Measurements from ENCODE around the gene PLCB2.

Gene PLCB2

GRCh38 chr15:40245666-40246450 is 61.9 kb downstream of the PLCB2 start:
- no peaks in the 10 kb centered on the region for H3K36me3 ChIP-seq (ENCODE audit: control insufficient read depth in 2 of 2, insufficient read depth in 1 of 2, low read length in 2 of 2)
- no peak overlapping the region for H3K27ac ChIP-seq (ENCODE audit: extremely low read depth, low read depth, low read length)
- ChIA-PET CTCF (interaction anchor here (1.4 to 10.3 kb wide), 3 partner anchors 28 to 29 kb away, joined by 4 to 68 read pairs (median 5); no protein-coding TSS in a partner anchor), POLR2A (no interaction called here)
- no peaks in the 10 kb centered on the region for H3K9me3 ChIP-seq (ENCODE audit: control insufficient read depth, insufficient read depth, low read depth, low read length)
- H3K4me3 ChIP-seq (ENCODE audit: low read depth, low read length), result no peak overlapping the region
- TF ChIP-seq ZNF558 (tag by site-specific recombination; IDR thresholded peaks at IDR 0.05) (no peak), ZNF274 (IDR thresholded peaks at IDR 0.05; ENCODE audit: low read length) (no peak), ZNF274 (tag by site-specific recombination; IDR thresholded peaks at IDR 0.05; ENCODE audit: borderline replicate concordance) (no peak), ZNF362 (tag by site-specific recombination; IDR thresholded peaks at IDR 0.05) (no peak), EGR2 (tag by site-specific recombination; IDR thresholded peaks at IDR 0.05; ENCODE audit: low read depth) (no peak), ZNF76 (tag by site-specific recombination; IDR thresholded peaks at IDR 0.05; ENCODE audit: borderline replicate concordance, low read depth) (no peak), ZNF660 (tag by site-specific recombination; IDR thresholded peaks at IDR 0.05) (no peak), ZBTB6 (tag by site-specific recombination; IDR thresholded peaks at IDR 0.05) (no peak), PRDM1 (tag by site-specific recombination; IDR thresholded peaks at IDR 0.05) (no peak), ZNF398 (tag by site-specific recombination; IDR thresholded peaks at IDR 0.05) (no peak), ZSCAN30 (tag by site-specific recombination; IDR thresholded peaks at IDR 0.05) (no peak), ZNF37A (tag by site-specific recombination; IDR thresholded peaks at IDR 0.05) (no peak), ZNF302 (tag by site-specific recombination; IDR thresholded peaks at IDR 0.05; ENCODE audit: low read depth) (no peak), ZNF174 (tag by site-specific recombination; IDR thresholded peaks at IDR 0.05) (no peak), ZNF518A (tag by site-specific recombination; conservative IDR thresholded peaks at IDR 0.05; ENCODE audit: low read depth) (no peak), CTCF (tag by site-specific recombination; IDR thresholded peaks at IDR 0.05) (no peak), ZXDB (tag by site-specific recombination; IDR thresholded peaks at IDR 0.05) (no peak), SP7 (tag by site-specific recombination; IDR thresholded peaks at IDR 0.05) (no peak)
- peaks cover 4% of the 10 kb centered on the region; the same call in 1 of the 2 replicates for H3K4me1 ChIP-seq (ENCODE audit: control insufficient read depth, insufficient read depth, low read length)
